ENCODE data around the gene STK26.
"Not testable (repeated sequence)": the region's sequence is repeated elsewhere in the genome, so short reads cannot be mapped to it uniquely, and the experiment has no call there.

The STK26 gene

DNA sequence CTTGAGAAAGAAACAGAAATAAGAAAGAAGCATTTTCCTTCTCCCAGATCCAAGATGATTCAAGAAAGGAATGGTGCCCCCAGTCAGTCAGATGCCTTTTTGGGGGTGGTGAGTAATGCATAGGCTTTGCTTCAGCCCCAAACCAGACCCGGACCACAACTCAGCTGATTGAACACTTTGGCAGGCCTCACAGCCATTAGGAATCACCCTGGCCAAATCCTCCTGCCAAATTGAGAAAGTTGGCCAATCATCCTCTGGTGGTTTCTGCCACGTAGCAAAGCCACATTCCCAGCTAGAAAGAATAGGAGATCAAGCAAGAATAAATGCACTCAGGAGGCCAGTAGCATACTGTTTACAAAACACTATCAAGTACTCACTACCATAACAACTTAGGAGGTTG lies 71.1 kb downstream of the STK26 start:
- no peak for DNase-seq (ENCODE audit: low spot score)

DNA sequence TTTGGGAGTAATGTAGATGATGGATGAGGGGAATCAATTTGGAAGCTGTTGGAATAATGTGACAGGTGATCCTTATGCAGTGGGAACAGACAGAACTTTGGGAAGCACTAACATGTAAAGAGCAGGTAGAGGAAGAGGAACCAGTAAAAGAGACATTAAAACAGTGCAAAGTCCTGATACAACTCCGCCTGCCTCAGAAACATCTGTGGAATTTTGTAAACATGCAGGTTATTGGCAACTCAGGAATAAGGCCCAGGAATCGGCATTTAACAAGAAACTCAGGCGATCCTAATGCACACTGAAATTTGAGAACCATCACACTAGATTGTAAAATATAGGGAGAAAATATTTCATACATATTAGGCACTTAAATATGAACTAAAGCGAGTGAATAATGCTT lies 75.6 kb downstream of the STK26 start:
- not testable (repeated sequence) for DNase-seq (ENCODE audit: low spot score)

DNA sequence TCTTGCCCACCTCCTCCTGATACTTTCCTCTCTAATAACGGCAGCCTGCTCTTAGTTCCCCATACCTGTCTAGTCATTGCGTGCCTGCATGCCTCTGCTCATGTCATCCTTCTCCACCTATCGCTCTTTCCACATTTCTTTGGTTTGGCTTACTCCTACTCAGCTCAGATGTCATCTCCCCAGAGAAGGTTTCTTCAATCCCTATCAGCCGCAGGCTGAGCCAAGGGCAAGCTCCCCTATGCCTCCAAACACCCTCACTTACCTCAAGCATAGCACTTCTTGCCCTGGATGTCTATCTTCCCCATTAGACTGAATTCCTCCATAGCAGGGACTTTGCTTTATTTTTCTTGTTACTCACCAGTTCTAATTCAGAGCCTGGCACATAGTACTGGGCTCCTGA lies 78.1 kb downstream of the STK26 start:
- DNase-seq (ENCODE audit: low spot score) = no peak

DNA sequence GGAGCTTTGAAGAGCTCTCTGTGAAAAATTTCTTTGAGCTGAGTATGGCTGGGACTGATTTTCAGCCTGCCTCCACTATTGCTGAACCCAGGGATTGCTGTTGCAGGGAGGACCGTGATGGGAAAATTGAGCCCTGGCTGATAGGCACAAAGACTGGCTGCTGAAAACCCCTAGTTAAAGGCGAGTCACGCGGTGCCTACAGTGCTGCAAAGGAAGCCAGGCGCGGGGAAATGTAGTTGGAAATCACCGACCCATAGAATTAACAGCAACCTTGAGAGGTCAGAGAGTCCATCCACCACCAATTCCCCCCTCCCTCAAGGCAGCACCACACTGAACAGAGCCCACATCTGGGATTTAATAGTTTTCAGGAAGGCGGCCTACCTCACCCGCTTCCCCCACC lies 78.7 kb downstream of the STK26 start:
- DNase-seq (ENCODE audit: low spot score) = no peak

DNA sequence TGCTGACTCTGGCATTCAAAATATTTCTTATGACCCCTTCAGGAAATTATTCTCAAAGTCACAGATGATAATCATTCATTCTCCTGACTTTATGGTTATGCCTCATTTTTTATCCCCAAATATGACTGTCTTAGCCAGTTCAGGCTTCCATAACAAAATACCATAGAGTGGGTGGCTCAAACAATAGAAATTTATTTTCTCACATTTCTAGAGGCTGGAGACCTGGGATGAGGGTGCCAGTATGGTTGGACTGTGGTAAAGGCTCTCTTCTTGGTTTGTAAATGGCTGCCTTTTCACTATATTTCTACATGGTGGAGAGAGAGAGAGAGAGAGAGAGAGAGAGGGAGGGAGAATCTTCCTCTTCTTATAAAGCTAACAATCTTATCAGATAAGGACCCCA lies 84.2 kb downstream of the STK26 start:
- DNase-seq (ENCODE audit: low spot score) = no peak

DNA sequence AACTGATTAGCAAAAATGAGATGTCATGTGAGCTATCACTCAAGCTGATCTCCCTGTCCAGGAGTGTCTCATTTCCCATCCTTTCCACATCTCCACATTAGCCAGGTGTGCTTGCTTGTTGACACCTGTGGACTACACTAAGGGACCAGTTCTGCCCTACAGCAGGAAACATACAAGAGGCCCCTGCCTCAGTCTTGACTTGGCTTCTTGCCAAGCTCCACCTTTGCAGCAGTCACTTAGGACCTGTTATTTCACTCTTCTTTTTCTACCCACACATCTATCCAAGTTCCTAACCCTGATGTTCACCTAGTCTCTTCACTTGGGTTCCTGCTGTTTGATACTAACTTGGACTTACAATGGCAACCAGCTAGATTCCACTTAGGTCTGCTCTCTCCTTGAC lies 91.5 kb downstream of the STK26 start:
- no peak for DNase-seq (ENCODE audit: low spot score)

DNA sequence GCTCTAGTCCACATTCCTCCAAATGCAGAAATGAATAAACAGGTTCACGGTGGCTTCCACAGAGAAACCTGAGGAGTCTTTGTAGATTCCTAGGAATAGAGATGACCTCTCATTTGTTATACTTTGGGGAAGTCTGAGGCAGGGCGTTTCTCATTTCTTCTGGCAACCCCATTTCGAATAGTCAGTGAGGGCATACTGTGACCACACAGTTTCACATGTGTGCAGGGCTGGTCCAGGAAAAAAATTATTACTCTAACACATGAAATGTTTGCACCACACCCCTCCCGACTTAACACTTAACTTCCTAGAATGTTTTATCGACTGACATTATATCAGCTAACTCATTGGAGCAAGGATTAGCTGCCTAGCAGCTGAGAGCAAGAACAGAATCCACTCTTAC lies 92.7 kb downstream of the STK26 start:
- DNase-seq (ENCODE audit: low spot score) = no peak

DNA sequence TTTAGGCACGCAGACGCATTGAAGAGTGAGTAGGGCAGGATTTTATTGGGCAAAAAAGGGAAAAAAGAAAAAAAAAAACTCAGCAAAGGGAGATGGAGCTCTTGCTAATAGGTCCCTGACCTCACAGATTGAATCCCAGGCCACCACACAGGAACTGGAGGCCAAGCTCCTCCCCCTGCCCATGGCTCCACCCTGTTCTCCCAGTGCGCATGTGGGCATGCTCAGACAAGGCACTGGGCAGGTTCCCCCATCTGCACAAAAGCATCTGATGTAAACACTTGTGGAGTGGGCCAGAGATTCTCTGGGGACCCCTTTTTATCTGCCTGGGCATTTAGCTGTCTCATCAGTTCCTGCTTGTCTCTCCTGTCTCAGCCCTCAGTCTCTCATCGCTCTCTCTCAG lies 95.3 kb downstream of the STK26 start:
- no peak for DNase-seq (ENCODE audit: low spot score)

DNA sequence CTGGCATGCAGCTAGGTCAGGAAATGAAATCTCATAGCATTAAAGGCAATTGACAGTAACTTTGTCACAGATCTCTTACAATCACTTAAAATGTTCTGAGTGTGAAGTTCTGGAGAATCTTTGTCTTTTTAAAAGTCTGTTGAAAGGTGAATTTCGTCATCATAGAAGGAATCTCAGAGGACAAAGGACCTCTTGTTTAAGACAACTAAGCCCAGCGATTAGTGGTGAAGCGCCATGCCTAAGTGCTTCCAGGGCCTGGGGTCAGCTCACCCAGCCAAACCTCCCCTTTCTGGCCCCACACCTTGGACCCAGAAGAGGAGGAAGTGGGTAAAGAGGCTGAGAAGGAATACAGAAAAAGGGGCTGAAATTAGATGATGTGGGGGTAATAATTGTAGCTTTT lies 96.2 kb downstream of the STK26 start:
- no peak for DNase-seq (ENCODE audit: low spot score)

DNA sequence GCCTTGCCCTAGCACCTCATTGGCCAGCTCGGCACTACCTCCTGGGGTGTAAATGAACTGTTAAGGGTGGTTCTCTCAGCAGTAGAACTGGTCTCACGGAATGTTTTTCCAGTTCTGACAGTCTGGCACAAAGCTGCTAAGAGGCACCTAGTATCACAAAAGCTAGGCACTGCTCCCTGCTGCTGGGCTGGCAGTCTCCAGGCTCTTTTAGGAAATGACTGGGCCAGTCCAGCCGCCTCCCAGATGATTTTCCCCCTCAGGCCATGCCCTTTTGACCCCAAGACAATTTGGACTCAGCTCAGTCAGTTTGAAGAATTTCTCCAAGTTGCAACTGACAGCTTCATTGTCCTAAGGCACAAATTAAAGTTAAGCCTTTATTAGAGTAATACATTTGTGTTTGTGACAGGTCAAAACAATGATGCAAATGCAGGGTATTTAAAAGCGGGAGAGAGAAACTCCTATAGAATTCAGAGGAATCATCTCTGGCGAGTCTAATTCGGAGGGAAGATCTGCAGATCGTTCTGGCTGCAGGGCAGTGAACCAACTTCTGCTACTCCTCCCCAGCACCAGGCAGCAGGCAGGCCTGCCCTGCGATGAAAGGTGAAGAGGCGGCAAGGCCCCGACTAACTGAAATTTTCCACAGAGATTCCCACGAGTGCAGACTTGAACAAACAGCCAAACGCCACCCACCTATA lies 96.9 kb downstream of the STK26 start:
- no peak for DNase-seq (ENCODE audit: low spot score)

DNA sequence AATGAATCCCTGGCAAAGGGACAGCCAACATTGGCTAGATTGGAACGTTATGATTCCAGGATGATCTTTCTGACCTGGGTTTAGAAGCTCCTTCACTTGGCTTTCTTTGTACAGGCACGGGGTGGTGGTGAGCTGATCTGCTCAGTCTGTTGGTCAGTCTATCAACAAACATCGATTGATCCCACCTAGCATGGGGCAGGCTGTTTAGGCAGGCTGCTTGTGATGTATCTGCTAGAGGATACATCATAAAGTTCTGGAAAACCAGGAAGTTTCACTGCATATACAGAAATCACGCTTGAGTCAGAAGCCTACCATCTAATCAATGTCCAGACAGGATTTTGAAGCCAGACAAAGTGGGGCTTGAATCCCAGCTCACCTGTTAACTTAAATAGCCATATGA lies 97.8 kb downstream of the STK26 start:
- no peak for DNase-seq (ENCODE audit: low spot score)

Data from kidney capillary endothelial cell (primary cell).